SK-N-SH (cell line): ENCODE measurements around the gene GAGE10. TPM values are rescaled to one million over a fixed set of nuclear protein-coding genes. Genes with fewer than 3 reads are reported as not detected.
"Not testable (repeated sequence)": the region's sequence is repeated elsewhere in the genome, so short reads cannot be mapped to it uniquely, and the experiment has no call there.

Experiments
- CTCF ChIA-PET: fragments of 300-600, 350-600 bp; formaldehyde crosslinking; extraction: SDS; loops from one replicate; lab custom pipeline; 2021; lab: Yijun Ruan, JAX
- POLR2A ChIA-PET: fragments of 350-600 bp; sonication (Branson Sonifier 250); formaldehyde crosslinking; extraction: SDS; loops from one replicate; lab custom pipeline; 2020; ENCODE audit warnings: antibody characterized with exemption, inconsistent platforms; lab: Yijun Ruan, JAX
- DNase-seq: peaks from one replicate; pipeline ENCODE4 v3.0.0; 2012
- H2AFZ ChIP-seq: fragments of 200-600 bp; sonication (generic); 2 replicates; pipeline ENCODE4 v1.8.1; 2016; ENCODE audit warnings: antibody characterized with exemption, mild to moderate bottlenecking, low read depth
- H3F3A ChIP-seq: fragments of 200-600 bp; sonication (generic); replicated peaks from 2 replicates; pipeline ENCODE3; 2016; ENCODE audit warnings: antibody characterized with exemption, mild to moderate bottlenecking; ENCODE audit not compliant: insufficient read depth
- H3K27ac ChIP-seq, 2 experiments: fragments of 200-500 bp in 1 of 2; fragments of 200-600 bp in 1 of 2; sonication (Bioruptor generic) in 1 of 2; sonication (generic), shearing (Covaris generic) in 1 of 2; 2 replicates each; pipeline versions ENCODE4 v1.5.1 to v1.6.1; 2014 to 2016; ENCODE audit warnings: low read depth in 2 of 2, inconsistent platforms in 1 of 2, low read length in 1 of 2, mild to moderate bottlenecking in 1 of 2, mixed read lengths in 1 of 2
- H3K27me3 ChIP-seq: fragments of 200-600 bp; sonication (generic), shearing (Covaris generic); 2 replicates; pipeline ENCODE4 v1.6.1; 2016; ENCODE audit warnings: mixed run types; ENCODE audit not compliant: insufficient read depth
- H3K36me3 ChIP-seq, 2 experiments: fragments of 200-500 bp in 1 of 2; fragments of 200-600 bp in 1 of 2; sonication (Bioruptor generic) in 1 of 2; sonication (generic) in 1 of 2; replicated peaks in 1 of 2; 2 replicates each; pipeline versions ENCODE3 to v1.5.1; 2014 to 2016; ENCODE audit warnings: low read length in 1 of 2, mild to moderate bottlenecking in 1 of 2; ENCODE audit not compliant: insufficient read depth in 2 of 2, control insufficient read depth in 1 of 2
- H3K4me1 ChIP-seq, 2 experiments: fragments of 200-500 bp in 1 of 2; fragments of 200-600 bp in 1 of 2; sonication (Bioruptor generic) in 1 of 2; sonication (generic), shearing (Covaris generic) in 1 of 2; 2 replicates each; pipeline versions ENCODE4 v1.5.1 to v1.6.1; 2014 to 2016; ENCODE audit warnings: low read depth in 1 of 2, low read length in 1 of 2, mixed run types in 1 of 2; ENCODE audit not compliant: insufficient read depth in 2 of 2, control insufficient read depth in 1 of 2
- H3K4me2 ChIP-seq: fragments of 200-600 bp; sonication (generic), shearing (Covaris generic); 2 replicates; pipeline ENCODE4 v1.6.1; 2017; ENCODE audit warnings: mixed run types
- H3K4me3 ChIP-seq, 2 experiments: fragments of 200-500 bp in 1 of 2; fragments of 200-600 bp in 1 of 2; sonication (Bioruptor generic) in 1 of 2; sonication (generic), shearing (Covaris generic) in 1 of 2; 2 replicates each; pipeline versions ENCODE4 v1.5.1 to v1.8.1; 2014 to 2016; ENCODE audit warnings: low read depth in 2 of 2, inconsistent platforms in 1 of 2, low read length in 1 of 2, mild to moderate bottlenecking in 1 of 2, mixed read lengths in 1 of 2, moderate library complexity in 1 of 2
- H3K79me2 ChIP-seq: fragments of 200-600 bp; sonication (generic); 2 replicates; pipeline ENCODE4 v1.8.1; 2017; ENCODE audit warnings: mild to moderate bottlenecking; ENCODE audit not compliant: insufficient read depth
- H3K9ac ChIP-seq: fragments of 200-600 bp; sonication (generic); 2 replicates; pipeline ENCODE4 v1.6.1; 2017; ENCODE audit warnings: mixed run types
- H3K9me2 ChIP-seq: fragments of 200-600 bp; sonication (generic); 2 replicates; pipeline ENCODE4 v1.6.1; 2017; ENCODE audit warnings: mixed run types
- H3K9me3 ChIP-seq: fragments of 200-600 bp; sonication (generic); 2 replicates; pipeline ENCODE4 v1.6.1; 2017; ENCODE audit warnings: mixed run types, mild to moderate bottlenecking, moderate library complexity
- H4K20me1 ChIP-seq: fragments of 200-600 bp; sonication (generic); 2 replicates; pipeline ENCODE4 v1.6.1; 2017; ENCODE audit warnings: mild to moderate bottlenecking, mixed run types; ENCODE audit not compliant: insufficient read depth
- CHD2 ChIP-seq: fragments of 150-350 bp; IDR thresholded peaks from 2 replicates; pipeline ENCODE4 v1.6.1; 2018; ENCODE audit warnings: low read length; ENCODE audit not compliant: partially characterized antibody
- MAX ChIP-seq: IDR thresholded peaks from 2 replicates; pipeline ENCODE4 v1.4.0; 2012; ENCODE audit warnings: low read depth
- RAD21 ChIP-seq: IDR thresholded peaks from 2 replicates; pipeline ENCODE4 v1.6.1; 2012; ENCODE audit warnings: mild to moderate bottlenecking, low read length
- SMC3 ChIP-seq: IDR thresholded peaks from 2 replicates; pipeline ENCODE4 v1.6.1; 2012; ENCODE audit warnings: low read depth, low read length, improper control_type of control experiment
- TAF1 ChIP-seq: IDR thresholded peaks from 2 replicates; pipeline ENCODE4 v1.6.1; 2012; ENCODE audit warnings: low read depth, mild to moderate bottlenecking, low read length, moderate library complexity, borderline replicate concordance
- WGBS: methylation state at CpG from one replicate; pipeline ENCODE4 v1.1.6; 2017; ENCODE audit warnings: low lambda C conversion rate; 5-methylcytosine and 5-hydroxymethylcytosine counted together
- polyA plus RNA-seq, 3 experiments: library from polyadenylated mRNA; depleted of rRNA; stranded (reverse); fragments of >200 nt; gene quantifications; 2 replicates each; pipeline ENCODE4 v1.2.3, GENCODE V29; 2012
- TF ChIP-seq, protein P1 (sequence below): fragments of 200-600 bp; sonication (generic); IDR thresholded peaks from 2 replicates; pipeline ENCODE4 v1.6.1; 2017; ENCODE audit warnings: antibody characterized with exemption, mild to moderate bottlenecking, moderate library complexity
- TF ChIP-seq, protein P2 (sequence below): IDR thresholded peaks from 2 replicates; pipeline ENCODE4 v1.4.0; 2012; ENCODE audit warnings: low read depth, borderline replicate concordance

GAGE10 gene
- polyA plus RNA-seq, 1 of the 3 experiments (the other 2 are of a cell fraction), result not detected

DNA sequence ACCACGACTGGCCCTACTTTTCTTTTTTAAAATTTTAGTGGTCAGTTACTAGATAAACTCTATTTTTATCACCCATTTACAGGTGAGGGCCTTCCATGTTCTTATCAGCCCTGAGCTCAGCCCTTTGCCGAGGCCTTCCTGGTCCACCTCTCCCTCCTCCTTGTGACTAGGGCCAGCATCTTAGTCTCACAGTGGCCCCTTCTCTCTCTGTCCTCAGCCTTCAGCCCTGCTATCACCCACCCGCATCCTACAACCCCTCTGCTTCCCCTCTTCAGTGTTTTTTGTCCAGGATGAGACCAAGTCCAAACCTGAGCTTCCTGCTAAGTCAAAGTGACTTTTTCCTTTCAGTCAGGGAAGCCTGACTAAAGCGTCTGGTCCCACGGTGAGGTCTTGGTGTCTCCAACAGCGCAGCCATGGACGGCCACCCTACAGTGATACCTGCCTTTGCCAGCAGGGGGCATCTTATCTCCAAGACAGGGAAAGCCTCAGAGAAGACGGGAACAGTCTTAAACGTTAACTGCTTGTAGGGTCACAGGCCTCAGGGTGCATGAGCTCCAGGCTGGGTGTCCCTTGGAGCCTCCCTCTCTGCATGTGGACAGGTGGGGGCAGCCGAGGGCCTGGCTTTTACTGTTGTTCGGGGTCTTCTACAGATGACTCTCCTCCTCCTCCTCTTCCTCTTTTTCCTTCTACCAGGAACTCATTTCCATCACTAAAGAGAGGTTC, 11.7 kb upstream of the GAGE10 start:
- no peaks in the 10 kb centered on the region for H3K4me1 ChIP-seq
- H3K9ac ChIP-seq, result no peak overlapping the region
- CTCF ChIA-PET, result interaction anchor here (0.6 to 2.2 kb wide), 11 partner anchors 8 to 548 kb away, joined by 3 to 9 read pairs (median 3); no protein-coding TSS in a partner anchor
- no peaks in the 10 kb centered on the region for H3F3A ChIP-seq
- peak; percentile 60 for DNase-seq
- H3K4me3 ChIP-seq, result peak overlapping the region in 1 of 2 experiments; percentile 19; a peak in 1 of 4 replicates
- H3K9me2 ChIP-seq, result no peaks in the 10 kb centered on the region
- no peak overlapping the region for H2AFZ ChIP-seq
- H3K27ac ChIP-seq, result no peak overlapping the region
- H3K36me3 ChIP-seq, result no peaks in the 10 kb centered on the region
- H3K4me2 ChIP-seq, result no peak overlapping the region
- H3K79me2 ChIP-seq, result no peaks in the 10 kb centered on the region
- H4K20me1 ChIP-seq, result no peaks in the 10 kb centered on the region
- POLR2A ChIA-PET, result no interaction called here
- WGBS, result 16% methylated on average over 11 of the region's 11 CpGs
- H3K27me3 ChIP-seq, result peaks cover 23% of the 10 kb centered on the region; the same call in 1 of the 2 replicates
- H3K9me3 ChIP-seq, result no peaks in the 10 kb centered on the region
- TF ChIP-seq, protein P1, sequence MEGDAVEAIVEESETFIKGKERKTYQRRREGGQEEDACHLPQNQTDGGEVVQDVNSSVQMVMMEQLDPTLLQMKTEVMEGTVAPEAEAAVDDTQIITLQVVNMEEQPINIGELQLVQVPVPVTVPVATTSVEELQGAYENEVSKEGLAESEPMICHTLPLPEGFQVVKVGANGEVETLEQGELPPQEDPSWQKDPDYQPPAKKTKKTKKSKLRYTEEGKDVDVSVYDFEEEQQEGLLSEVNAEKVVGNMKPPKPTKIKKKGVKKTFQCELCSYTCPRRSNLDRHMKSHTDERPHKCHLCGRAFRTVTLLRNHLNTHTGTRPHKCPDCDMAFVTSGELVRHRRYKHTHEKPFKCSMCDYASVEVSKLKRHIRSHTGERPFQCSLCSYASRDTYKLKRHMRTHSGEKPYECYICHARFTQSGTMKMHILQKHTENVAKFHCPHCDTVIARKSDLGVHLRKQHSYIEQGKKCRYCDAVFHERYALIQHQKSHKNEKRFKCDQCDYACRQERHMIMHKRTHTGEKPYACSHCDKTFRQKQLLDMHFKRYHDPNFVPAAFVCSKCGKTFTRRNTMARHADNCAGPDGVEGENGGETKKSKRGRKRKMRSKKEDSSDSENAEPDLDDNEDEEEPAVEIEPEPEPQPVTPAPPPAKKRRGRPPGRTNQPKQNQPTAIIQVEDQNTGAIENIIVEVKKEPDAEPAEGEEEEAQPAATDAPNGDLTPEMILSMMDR, result peak; percentile 77
- TF ChIP-seq, protein P2, sequence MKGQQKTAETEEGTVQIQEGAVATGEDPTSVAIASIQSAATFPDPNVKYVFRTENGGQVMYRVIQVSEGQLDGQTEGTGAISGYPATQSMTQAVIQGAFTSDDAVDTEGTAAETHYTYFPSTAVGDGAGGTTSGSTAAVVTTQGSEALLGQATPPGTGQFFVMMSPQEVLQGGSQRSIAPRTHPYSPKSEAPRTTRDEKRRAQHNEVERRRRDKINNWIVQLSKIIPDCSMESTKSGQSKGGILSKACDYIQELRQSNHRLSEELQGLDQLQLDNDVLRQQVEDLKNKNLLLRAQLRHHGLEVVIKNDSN, result no peak
- peak; percentile 59 for TF ChIP-seq RAD21
- peak; percentile 56 for TF ChIP-seq SMC3
- no peak for TF ChIP-seq MAX

GRCh38 chrX:49292400-49293362, 10.8 kb upstream of the GAGE10 start:
- Histone ChIP-seq H3K27me3 (peaks cover 23% of the 10 kb centered on the region; the same call in 1 of the 2 replicates), H3K4me2 (no peak overlapping the region), H3K4me1 (no peaks in the 10 kb centered on the region), H3K36me3 (no peaks in the 10 kb centered on the region), H3K9me3 (no peaks in the 10 kb centered on the region), H3F3A (no peaks in the 10 kb centered on the region), H3K27ac (no peak overlapping the region), H3K9ac (no peak overlapping the region), H2AFZ (no peak overlapping the region), H3K79me2 (no peaks in the 10 kb centered on the region), H3K9me2 (no peaks in the 10 kb centered on the region), H3K4me3 (no peak overlapping the region), H4K20me1 (no peaks in the 10 kb centered on the region)
- TF ChIP-seq CHD2 (no peak), TAF1 (no peak)
- 26% methylated on average over 10 of the region's 17 CpGs for WGBS
- DNase-seq, result no peak
- POLR2A ChIA-PET, result no interaction called here
- CTCF ChIA-PET, result interaction anchor here (0.6 to 2.2 kb wide), 8 partner anchors 8 to 547 kb away, joined by 3 to 9 read pairs (median 3); no protein-coding TSS in a partner anchor

GRCh38 chrX:49299293-49299692, 4.2 kb upstream of the GAGE10 start:
- H3F3A ChIP-seq, H3K9ac ChIP-seq, H3K4me1 ChIP-seq, H4K20me1 ChIP-seq, H3K4me2 ChIP-seq, H3K9me2 ChIP-seq, H3K27ac ChIP-seq, H3K4me3 ChIP-seq, H3K36me3 ChIP-seq, DNase-seq, CTCF ChIA-PET, H2AFZ ChIP-seq, POLR2A ChIA-PET, H3K9me3 ChIP-seq, H3K79me2 ChIP-seq: not testable (repeated sequence)
- peaks cover 40% of the 10 kb centered on the region; the same call in 1 of the 2 replicates for H3K27me3 ChIP-seq
- WGBS, result 55% methylated on average over 4 of the region's 5 CpGs
